GM19395 (cell line): Measurements from ENCODE around the gene RHOXF2.
"Not testable (repeated sequence)": the region's sequence is repeated elsewhere in the genome, so short reads cannot be mapped to it uniquely, and the experiment has no call there.

Source experiments
- ATAC-seq: cut with Tn5 transposase; IDR thresholded peaks from one replicate; pipeline ENCODE4 v1.9.1; 2021; ENCODE audit warnings: mild to moderate bottlenecking, moderate library complexity; ENCODE audit not compliant: unreplicated experiment

The RHOXF2 gene, protein sequence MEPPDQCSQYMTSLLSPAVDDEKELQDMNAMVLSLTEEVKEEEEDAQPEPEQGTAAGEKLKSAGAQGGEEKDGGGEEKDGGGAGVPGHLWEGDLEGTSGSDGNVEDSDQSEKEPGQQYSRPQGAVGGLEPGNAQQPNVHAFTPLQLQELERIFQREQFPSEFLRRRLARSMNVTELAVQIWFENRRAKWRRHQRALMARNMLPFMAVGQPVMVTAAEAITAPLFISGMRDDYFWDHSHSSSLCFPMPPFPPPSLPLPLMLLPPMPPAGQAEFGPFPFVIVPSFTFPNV

DNA sequence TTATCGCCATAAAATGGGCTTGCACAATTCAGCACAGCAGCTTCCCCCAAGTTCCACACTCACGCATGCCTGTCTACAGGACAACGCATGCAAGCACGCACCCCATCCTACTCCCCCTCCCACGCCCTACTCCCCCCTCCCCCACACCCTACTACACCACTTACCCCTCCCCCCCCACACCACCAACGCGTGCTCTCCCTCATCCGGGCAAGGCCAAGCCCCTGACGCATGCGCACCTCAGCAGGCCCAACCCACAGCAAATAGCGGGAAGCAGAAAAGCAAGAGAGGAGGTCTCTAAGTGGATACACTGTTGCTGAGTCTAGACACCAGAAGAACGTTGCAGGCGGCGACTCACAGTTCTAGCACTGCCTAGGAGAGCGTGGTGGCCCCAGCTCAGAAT is at the start of gene RHOXF2:
TSS of gene RHOXF2 (plus strand) at position 301 of the 400 bp plus-strand sequence. CDS start 138 bp downstream, outside the sequence.
- not testable (repeated sequence) for ATAC-seq

DNA sequence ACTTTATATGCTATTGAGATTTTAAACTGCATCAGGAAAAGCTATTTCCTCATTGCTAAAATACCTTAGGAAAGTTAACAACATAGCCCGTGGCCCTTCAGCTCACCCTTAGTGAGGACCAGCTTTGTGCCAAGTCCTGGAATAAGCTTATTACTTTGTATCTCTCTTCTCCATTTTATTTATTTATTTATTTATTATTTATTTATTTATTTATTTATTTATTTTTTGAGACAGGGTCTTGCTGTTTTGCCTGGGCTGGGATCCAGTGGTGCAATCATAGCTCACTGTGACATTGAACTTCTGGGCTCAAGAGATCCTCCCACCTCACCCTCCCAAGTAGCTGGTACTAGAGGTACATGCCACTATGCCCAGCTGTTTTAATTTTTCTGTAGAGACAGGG is 49.0 kb upstream of the RHOXF2 start:
- no peak for ATAC-seq

DNA sequence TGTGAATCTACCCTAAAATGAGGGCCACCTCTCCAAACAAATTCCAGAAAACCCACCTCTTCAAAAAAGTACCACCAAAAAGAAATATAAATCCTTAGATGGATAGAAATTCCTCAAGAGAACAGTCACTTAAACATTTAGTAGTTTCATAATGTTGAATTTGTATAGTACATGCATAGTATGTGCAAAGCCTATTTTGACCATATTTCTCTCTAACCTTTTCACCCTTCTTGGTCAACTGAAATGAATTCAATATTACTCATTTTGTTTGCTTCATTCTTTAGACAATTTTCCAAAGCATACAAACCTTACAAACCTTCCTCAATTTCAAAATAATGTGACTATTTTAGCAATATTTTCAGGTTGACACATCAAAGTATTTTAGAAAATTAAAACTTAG is 46.8 kb upstream of the RHOXF2 start:
- no peak for ATAC-seq

DNA sequence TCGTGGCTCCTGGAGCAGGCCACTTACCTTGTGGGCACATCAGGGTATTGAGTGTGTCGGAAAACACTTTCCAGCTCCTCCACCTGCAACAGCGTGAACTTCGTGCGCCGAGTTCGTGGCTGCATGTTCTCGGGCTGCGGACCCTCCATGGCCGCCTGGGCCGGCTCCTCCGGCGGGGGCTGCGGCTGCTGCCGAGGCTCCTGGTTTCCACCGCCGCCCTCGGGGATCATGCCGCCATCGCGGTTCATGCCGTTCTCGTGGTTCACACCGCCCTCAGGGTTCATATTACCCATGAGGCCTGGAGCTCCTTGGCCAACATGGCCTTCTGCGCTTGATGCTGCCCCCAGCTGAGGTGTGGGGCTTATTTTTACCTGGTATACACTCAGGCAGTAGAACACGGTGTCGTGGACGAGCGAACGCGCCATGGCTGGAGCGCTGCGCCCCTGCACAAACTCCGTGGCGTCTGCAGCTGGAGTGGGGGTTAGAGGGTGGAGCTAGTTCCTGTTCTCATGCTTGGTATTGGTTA is 42.9 kb upstream of the RHOXF2 start, which contains the start of gene RHOXF1:
TSS of gene RHOXF1 (minus strand) at position 476 of the 526 bp plus-strand sequence. CDS start at position 425, 51 bp downstream.
- ATAC-seq, result no peak

DNA sequence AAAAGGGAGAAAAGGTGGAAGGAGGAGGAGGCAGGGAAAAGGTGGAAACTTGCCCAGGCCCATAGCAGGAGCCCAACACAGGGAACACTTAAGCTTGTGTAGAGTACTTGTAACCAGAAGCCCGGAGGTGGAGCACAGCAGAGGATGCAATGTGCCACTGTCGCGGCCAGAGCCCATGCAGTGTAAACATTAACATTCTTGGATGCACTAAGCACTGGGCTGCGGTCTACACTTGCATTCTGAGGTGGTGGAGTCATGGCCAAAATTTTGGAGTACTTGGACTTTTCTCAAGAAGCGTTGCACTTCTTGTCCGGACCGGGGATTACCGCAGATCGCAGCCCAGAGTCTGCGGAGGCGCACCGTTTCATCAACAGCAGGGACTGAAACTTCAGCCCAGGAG is 38.2 kb upstream of the RHOXF2 start:
- no peak for ATAC-seq

DNA sequence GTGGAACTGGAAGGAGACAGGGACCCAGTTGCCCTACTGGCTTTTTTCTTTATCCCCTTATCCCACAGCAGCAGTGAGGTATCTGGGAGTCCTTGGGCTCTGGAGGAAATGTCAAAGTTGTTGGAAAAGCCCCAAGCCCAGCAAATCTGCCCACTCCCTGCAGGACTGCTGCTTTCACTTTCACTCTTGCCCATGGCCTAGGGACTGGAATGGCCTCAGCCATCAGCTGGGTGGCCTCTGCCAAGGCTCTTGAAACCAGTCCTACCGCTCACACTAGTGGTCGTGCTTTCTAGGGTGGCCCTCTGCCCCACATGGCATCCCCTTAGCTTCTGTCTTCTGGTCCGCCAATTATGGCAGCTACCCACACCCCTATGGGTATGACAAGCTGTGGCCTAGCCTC is 33.0 kb upstream of the RHOXF2 start:
- ATAC-seq, result no peak

DNA sequence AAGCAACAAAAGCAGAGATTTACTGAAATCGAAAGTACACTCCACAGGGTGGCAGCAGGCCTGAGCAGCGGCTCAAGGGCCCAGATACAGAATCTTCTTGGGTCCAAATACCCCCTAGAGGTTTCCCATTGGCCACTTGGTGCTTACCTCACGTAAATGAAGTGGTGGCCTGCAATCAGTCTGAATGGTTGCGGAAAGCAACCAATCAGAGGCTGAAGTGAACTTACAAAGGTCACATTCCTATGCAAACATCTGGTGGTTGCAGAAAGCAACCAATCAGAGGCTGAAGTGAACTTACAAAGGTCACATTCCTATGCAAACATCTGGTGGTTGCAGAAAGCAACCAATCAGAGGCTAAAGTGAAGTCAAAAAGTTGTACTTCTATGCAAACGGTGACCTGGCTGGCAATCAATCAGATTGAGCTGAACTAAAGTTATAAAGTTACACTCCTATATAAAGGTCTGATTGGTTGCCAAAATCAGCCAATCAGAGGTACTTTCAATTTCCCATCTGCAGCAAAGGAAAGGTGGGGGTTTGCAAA is 30.0 kb upstream of the RHOXF2 start:
- ATAC-seq, result not testable (repeated sequence)

DNA sequence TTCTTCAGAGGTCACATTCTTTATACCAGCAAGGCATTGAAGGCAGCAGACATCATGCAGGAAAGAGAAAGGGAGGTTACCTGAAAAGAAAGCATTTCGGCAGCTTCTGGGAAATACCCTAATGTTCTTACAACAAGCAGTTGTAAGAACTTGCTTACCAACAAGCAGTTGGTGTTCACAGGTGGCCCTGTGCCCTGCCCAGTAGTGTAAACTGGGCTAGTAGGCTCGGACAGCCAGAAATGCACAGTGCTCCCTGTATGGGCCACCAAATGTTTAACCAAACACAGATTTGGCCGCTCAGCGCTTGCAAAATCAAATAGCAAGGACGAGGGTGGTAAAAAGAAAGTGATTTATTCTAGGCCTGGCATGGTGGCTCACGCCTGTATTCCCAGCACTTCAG is 22.3 kb upstream of the RHOXF2 start:
- ATAC-seq, result no peak

DNA sequence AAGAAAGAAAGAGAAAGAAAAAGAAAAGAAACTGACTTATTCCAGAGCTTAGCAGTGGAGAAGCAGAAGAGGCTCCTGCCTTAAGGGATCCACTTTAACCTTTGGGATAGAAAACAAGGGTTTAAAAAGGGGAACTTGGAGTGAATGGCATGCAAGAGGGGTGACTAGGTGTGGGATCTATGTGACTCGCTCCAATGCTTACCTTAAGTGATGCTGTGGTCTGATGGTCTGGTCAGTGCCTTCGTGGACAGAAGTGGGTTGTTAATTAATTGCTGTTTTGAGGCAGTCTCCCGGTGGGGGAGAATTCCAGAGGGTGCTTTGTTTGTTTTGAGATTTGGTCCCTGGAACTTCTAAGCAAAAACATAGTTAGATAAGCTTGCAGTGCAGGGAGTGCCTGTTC is 21.6 kb upstream of the RHOXF2 start:
- no peak for ATAC-seq

DNA sequence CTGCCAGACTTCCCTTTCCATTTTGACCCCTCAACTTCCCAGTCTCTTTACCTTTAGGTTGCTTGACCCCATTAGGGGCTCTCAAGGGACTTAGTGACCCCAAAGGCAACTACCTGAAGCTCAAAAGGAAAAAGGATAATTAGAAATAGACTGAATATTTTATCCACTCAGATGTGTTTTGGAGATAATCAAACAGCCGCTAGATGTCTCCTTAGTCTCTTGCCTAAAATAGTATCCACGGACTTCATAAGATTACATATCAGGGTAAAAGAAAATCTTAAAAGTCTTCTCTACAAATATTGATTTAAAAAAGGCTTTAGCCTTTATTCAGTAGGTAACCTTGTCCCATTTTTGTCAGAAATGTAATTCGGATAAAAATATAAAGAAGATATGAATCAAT is 21.0 kb upstream of the RHOXF2 start:
- ATAC-seq, result no peak

DNA sequence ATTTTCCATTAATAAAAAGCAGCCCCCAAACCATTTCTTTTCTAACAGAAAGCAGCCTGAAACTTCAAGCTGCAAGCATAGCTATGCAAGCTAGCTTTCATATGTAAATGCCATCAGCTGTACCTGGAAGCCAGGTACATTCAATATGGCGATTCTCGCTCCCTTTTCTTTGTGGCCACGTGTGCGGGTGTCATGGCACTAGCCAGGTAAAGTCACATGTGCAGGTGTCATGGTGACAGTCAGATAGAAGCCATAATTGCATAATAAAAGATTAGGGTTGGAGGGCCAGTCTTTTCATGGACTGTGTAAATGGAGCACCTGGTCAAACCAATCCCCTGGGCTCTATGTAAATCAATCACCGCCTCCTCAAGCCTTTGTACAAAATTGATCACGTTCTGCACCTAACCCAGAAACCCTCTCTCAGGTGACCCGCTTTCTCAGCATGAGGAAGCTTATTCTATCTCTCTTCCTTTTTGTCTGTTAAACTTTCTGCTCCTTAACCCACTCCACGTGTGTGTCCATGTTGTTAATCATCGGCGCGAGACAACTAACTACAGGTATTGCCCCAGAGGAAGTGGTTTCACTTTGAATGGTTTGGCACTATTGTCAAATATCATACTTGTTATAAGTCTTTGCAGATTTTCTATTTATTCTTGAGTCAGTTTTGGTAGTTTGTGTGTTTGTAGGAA is 18.0 kb upstream of the RHOXF2 start:
- ATAC-seq, result no peak

DNA sequence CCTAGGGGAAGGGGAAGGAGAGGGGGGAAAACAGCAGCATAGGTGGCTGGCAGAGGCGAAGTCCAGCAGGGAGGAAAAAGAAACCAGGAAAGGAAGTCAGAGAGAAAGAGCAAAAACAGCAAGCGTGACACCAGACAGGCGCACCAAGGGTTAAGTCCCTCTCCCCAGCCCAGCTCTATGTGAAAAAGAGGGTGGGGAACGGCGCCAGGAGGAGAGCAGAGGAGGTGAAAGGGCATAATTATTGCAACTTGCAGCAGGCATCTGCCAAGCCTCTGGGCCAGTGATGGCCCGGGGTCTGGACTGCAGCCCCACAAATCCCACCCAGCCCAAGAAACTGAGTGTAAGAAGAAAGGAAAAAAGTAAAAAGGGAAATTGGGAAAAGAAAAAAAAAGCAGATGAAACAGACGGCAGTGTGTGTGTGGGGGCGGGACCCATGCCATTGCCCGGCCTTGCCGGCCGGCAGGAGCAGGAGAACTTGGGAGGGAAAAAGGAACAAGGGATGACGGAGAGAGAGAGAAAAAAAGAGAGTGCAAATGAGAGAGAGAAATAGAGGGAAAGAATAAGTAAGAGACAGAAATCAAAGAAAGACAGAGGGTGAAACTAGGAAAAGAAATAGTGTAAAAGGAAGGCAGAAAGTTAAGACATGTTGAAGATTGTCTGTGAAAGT is 14.1 kb upstream of the RHOXF2 start:
- no peak for ATAC-seq

DNA sequence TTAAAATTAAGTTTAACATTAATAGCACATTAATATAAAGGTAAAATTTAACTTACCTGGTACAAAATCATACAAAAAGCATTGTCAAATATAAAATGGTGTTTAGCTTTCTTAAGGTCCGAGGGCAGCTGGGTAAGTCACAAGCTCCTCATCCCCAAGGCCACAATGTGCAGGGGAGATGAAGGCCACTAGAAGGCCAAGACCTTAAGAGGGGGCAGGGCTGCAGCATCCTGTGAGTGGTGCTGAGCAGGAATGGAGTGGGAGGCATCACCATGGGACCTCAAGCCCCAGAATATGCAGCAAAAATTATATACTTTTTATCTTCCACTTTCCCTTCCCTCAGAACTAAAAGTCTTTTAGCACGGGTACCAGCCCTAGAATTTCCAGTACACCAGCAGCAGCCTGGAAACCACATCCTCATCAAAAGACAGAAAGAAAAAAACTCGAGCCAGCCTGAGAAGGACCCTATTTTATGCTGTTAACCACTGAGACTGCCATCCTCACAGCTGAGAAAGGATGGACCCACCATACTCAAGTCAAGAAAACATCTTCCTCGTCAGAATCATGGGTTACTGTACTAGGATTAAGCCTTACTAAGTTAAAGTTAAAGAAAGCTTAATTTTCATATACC is 13.0 kb upstream of the RHOXF2 start:
- no peak for ATAC-seq

DNA sequence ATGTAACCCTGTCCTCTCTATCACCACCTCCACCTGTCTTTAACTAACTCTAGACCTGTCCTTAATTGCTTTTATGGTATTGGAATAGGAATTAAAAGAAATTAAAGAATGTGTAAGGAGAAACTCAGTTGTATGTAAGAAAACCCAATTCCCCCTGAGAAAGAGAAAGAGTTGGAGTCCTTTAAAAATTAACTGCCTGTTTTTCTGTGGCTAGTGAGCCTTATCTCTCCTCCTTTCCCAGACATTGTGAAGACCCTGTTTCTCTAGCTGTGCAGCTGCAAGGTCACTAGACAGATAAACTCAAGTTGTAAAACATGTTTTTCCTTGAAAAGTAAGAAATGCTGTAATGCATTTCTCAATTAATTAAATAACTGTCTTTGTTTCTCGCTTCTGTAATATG is 12.1 kb upstream of the RHOXF2 start:
- ATAC-seq, result not testable (repeated sequence)

DNA sequence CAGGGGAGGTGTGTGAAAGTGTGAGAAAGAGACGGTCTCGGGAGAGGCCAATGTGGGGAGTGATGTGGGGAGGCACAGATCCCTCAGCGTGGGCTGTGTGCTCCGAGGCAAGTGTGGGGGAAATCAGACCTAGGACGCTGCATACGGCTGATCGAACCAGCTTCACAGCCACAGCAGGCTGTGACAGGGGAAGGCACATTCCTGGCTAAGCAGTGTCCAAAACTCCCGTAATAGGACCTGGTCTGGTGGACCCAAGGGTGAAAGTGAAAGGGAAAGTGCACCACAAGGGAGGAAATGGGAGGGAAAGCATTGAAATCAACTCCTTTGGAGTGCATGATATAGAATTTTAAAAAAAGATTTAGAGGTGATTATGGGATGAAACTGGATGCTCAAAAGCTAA is 10.9 kb upstream of the RHOXF2 start:
- ATAC-seq, result no peak

DNA sequence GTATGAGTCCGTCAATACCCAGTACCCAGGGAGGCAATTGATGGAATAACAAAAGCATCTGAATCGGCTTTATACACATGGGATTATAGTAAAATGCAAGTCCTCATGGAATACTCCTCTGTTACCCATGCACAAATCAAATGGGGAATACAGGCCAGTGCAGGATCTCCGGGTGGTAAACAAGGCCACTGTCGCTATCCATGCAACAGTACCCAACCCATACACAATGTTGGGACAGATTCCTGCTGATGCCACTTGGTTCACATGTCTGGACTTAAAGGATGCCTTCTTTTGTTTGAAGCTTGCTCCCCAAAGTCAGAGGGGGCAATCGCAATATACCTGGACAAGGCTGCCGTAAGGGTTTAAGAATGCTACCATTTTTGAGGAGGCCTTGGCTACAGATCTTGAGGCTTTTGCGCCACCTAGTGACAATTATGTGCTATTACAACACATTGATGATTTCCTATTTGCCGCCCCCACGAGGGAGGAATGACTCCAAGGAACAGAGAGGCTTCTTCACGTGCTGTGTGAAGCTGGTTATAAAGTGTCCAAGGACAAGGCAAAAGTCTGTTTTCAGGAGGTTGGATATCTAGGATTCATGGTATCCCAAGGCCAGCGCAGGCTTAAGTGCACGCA is 8.2 kb upstream of the RHOXF2 start:
- not testable (repeated sequence) for ATAC-seq

DNA sequence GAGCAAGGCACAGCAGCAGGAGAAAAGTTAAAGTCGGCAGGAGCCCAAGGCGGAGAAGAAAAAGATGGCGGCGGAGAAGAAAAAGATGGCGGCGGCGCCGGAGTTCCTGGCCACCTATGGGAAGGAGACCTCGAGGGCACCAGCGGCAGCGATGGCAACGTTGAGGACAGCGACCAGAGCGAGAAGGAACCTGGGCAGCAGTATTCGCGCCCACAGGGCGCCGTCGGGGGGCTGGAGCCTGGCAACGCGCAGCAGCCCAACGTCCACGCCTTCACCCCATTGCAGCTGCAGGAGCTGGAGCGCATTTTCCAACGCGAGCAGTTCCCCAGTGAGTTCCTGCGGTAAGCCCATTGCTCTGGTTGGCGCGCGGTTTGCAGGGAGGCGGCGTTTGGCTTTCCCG is 673 bp downstream of the RHOXF2 start:
- not testable (repeated sequence) for ATAC-seq

DNA sequence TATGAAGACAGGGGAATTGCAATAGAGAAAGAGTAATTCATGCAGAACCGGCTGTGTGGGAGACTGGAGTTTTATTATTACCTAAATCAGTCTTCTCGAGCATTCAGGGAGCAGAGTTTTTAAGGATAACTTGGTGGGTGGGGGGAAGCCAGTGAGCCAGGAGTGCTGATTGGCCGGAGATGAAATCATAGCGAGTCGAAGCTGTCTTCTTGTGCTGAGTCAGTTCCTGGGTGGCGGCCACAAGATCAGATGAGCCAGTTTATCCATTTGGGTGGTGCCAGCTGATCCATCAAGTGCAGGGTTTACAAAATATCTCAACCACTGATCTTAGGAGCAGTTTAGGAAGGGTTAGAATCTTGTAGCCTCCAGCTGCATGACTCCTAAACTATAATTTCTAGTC is 34.8 kb downstream of the RHOXF2 start:
- not testable (repeated sequence) for ATAC-seq

DNA sequence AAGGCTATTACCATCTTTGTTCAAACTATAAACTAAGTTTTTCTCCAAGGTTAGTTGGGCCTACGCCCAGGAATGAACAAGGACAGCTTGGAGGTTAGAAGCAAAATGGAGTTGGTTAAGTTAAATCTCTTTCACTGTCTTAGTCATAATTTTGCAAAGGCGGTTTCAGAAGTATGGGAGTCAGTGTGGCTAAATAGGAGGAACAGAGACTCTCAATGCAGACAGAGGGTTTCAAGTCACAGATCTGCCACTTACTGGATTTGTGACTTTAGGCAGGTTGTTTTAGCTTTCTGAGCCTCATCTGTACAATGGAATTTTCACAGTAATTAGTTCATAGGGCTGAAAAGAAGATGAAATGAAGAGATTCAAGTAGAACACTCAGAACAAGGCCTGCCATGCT is 35.3 kb downstream of the RHOXF2 start:
- peak; percentile 96 for ATAC-seq

DNA sequence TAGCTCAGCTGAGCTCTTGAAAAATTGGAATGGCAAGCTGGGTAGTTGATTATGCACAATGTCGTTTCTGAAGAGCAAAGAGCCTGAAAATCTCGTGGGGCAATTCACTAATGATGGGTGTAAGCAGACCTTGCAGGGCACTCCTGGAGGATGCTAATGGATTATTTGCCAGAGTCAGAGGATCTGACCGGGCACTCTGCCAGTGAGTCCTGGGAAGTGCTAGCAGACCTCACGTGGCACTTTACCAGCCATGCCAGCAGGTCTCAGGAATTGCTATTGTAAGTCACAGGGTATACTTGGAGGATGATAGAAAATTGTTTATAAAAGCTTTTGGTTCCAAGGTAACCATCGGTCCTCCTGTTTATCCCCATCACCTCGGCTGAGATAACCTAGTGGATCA is 37.4 kb downstream of the RHOXF2 start:
- not testable (repeated sequence) for ATAC-seq
